Prostate gland (tissue), 2 donors: Measurements from ENCODE around the gene FAM83B.

ENCODE experiments used
- POLR2AphosphoS5 ChIP-seq: sonication (generic); formaldehyde crosslinking; IDR thresholded peaks from one replicate; pipeline ENCODE4 v1.6.1; 2017; ENCODE audit warnings: antibody characterized with exemption
- TF ChIP-seq, protein P1 (sequence below), 4 experiments: fragments of 200-600 bp in 2 of 4; fragments of 450-650 bp in 2 of 4; sonication (generic) in 2 of 4; IDR thresholded peaks; 1 replicate in 3 of 4; 2 replicates in 1 of 4; pipeline ENCODE4 v1.5.1; 2016 to 2019; ENCODE audit warnings: antibody characterized with exemption in 4 of 4, mild to moderate bottlenecking in 2 of 4, moderate library complexity in 2 of 4

GRCh38 chr6:54932622-54933021 is 86.1 kb downstream of the FAM83B start:
- TF ChIP-seq, protein P1, sequence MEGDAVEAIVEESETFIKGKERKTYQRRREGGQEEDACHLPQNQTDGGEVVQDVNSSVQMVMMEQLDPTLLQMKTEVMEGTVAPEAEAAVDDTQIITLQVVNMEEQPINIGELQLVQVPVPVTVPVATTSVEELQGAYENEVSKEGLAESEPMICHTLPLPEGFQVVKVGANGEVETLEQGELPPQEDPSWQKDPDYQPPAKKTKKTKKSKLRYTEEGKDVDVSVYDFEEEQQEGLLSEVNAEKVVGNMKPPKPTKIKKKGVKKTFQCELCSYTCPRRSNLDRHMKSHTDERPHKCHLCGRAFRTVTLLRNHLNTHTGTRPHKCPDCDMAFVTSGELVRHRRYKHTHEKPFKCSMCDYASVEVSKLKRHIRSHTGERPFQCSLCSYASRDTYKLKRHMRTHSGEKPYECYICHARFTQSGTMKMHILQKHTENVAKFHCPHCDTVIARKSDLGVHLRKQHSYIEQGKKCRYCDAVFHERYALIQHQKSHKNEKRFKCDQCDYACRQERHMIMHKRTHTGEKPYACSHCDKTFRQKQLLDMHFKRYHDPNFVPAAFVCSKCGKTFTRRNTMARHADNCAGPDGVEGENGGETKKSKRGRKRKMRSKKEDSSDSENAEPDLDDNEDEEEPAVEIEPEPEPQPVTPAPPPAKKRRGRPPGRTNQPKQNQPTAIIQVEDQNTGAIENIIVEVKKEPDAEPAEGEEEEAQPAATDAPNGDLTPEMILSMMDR (IDR thresholded peaks at IDR 0.05): no peak
- no peak for TF ChIP-seq POLR2AphosphoS5
